Liver (tissue), 9 donors: ENCODE data around the gene PI4K2A. TPM values are rescaled to one million over a fixed set of nuclear protein-coding genes. Genes with fewer than 3 reads are reported as not detected.

Experiments
- DNase-seq: peaks from one replicate; pipeline ENCODE4 v3.0.0-alpha.2; 2017; ENCODE audit warnings: low spot score
- H3K27ac ChIP-seq, 2 donors: one replicate each; pipeline ENCODE4 v1.7.0; 2013; ENCODE audit warnings: inconsistent platforms in 2 of 2, low read length in 2 of 2, control low read depth in 1 of 2, low read depth in 1 of 2, mild to moderate bottlenecking in 1 of 2
- H3K27me3 ChIP-seq, 4 donors: one replicate each; pipeline versions ENCODE4 v1.6.1 to v1.7.0; 2013; ENCODE audit warnings: low read length in 3 of 4, inconsistent platforms in 1 of 4, mild to moderate bottlenecking in 1 of 4, moderate library complexity in 1 of 4; ENCODE audit not compliant: control insufficient read depth in 4 of 4, insufficient read depth in 4 of 4
- H3K36me3 ChIP-seq, 4 donors: one replicate each; pipeline versions ENCODE4 v1.6.1 to v1.7.0; 2013; ENCODE audit warnings: low read length in 3 of 4, mild to moderate bottlenecking in 3 of 4, low read depth in 1 of 4, moderate library complexity in 1 of 4; ENCODE audit not compliant: control insufficient read depth in 4 of 4, insufficient read depth in 3 of 4
- H3K4me1 ChIP-seq, 4 donors: one replicate each; pipeline versions ENCODE4 v1.6.1 to v1.7.0; 2013; ENCODE audit warnings: low read length in 3 of 4, mild to moderate bottlenecking in 3 of 4, moderate library complexity in 1 of 4; ENCODE audit not compliant: control insufficient read depth in 4 of 4, insufficient read depth in 4 of 4
- H3K4me3 ChIP-seq, 3 donors: one replicate each; pipeline versions ENCODE4 v1.6.1 to v1.7.0; 2013; ENCODE audit warnings: low read length in 3 of 3, control low read depth in 1 of 3, low read depth in 1 of 3, mild to moderate bottlenecking in 1 of 3
- H3K9ac ChIP-seq, 2 donors: one replicate each; pipeline ENCODE4 v1.7.0; 2013; ENCODE audit warnings: low read length in 2 of 2, mild to moderate bottlenecking in 2 of 2, moderate library complexity in 2 of 2, control low read depth in 1 of 2, low read depth in 1 of 2
- H3K9me3 ChIP-seq, 4 donors: one replicate each; pipeline versions ENCODE4 v1.6.1 to v1.7.0; 2013; ENCODE audit warnings: low read length in 3 of 4; ENCODE audit not compliant: control insufficient read depth in 4 of 4
- CTCF ChIP-seq: fragments of 150-350 bp; IDR thresholded peaks from 2 replicates; pipeline ENCODE4 v1.5.1; 2017; ENCODE audit warnings: improper control_type of control experiment, low read depth, low read length; ENCODE audit not compliant: missing input control
- FOXA1 ChIP-seq: IDR thresholded peaks from 2 replicates; pipeline ENCODE4 v1.6.1; 2016; ENCODE audit warnings: antibody characterized with exemption
- GABPA ChIP-seq, 2 donors: IDR thresholded peaks in 1 of 2; conservative IDR thresholded peaks in 1 of 2; 2 replicates each; pipeline ENCODE4 v1.6.1; 2016; ENCODE audit warnings: antibody characterized with exemption in 2 of 2, mild to moderate bottlenecking in 1 of 2, moderate library complexity in 1 of 2
- JUND ChIP-seq, 2 donors: IDR thresholded peaks; 2 replicates each; pipeline ENCODE4 v1.6.1; 2016; ENCODE audit warnings: antibody characterized with exemption in 2 of 2
- NR2F2 ChIP-seq: IDR thresholded peaks from 2 replicates; pipeline ENCODE4 v1.6.1; 2016; ENCODE audit warnings: antibody characterized with exemption
- RXRA ChIP-seq, 2 donors: IDR thresholded peaks; 2 replicates each; pipeline ENCODE4 v1.6.1; 2017 to 2018; ENCODE audit warnings: antibody characterized with exemption in 2 of 2, mild to moderate bottlenecking in 1 of 2
- TAF1 ChIP-seq: conservative IDR thresholded peaks from 2 replicates; pipeline ENCODE4 v1.6.1; 2016; ENCODE audit warnings: antibody characterized with exemption, mild to moderate bottlenecking
- ZBTB33 ChIP-seq: IDR thresholded peaks from 2 replicates; pipeline ENCODE4 v1.6.1; 2016; ENCODE audit warnings: antibody characterized with exemption
- WGBS: extraction: QIAGEN DNeasy Blood & Tissue Kit; methylation state at CpG from one replicate; pipeline ENCODE4 v1.1.7; 2013; 5-methylcytosine and 5-hydroxymethylcytosine counted together
- polyA plus RNA-seq, 2 donors: library from polyadenylated mRNA; stranded (reverse) in 1 of 2; unstranded in 1 of 2; fragments of 200-250 nt in 1 of 2; fragments of >200 nt in 1 of 2; fragmentation: Nextera tagmentation in 1 of 2; extraction: Ambion mirVana in 1 of 2; gene quantifications; one replicate each; pipeline versions ENCODE4 v1.2.1 to v1.2.3, GENCODE V29; 2013 to 2015
- total RNA-seq, 2 donors: library from RNA; depleted of rRNA; stranded (reverse); fragments of >200 nt; gene quantifications; one replicate each; pipeline ENCODE4 v1.2.3, GENCODE V29; 2014
- TF ChIP-seq, protein P1 (sequence below): IDR thresholded peaks from 2 replicates; pipeline ENCODE4 v1.6.1; 2016; ENCODE audit warnings: antibody characterized with exemption
- TF ChIP-seq, protein P2 (sequence below): IDR thresholded peaks from 2 replicates; pipeline ENCODE4 v1.6.1; 2016; ENCODE audit warnings: antibody characterized with exemption, mild to moderate bottlenecking
- donor health status: healthy.
- donor health status: healthy.
- donor health status: healthy.
- donor health status: healthy.
- donor health status: healthy.

PI4K2A gene
- total and polyA plus RNA-seq, 4 donors, result 4.4 to 17.6 (median 11.2) TPM

- Histone ChIP-seq H3K36me3 (no peaks in the 10 kb centered on the region), H3K9me3 (no peaks in the 10 kb centered on the region), H3K4me1 (peaks cover 2 to 23% (median 17%) of the 10 kb centered on the region in 4 donors), H3K27me3 (no peaks in the 10 kb centered on the region), H3K27ac (no peak overlapping the region), H3K9ac (no peak overlapping the region), H3K4me3 (peak overlapping the region in 1 of 3 donors; percentile 56)
- TF ChIP-seq FOXA1 (no peak), CTCF (no peak), JUND (IDR thresholded peaks at IDR 0.05) (no peak)
- no peak for DNase-seq
- WGBS, result 87% methylated on average over 8 of the region's 8 CpGs
These were observed 74.9 kb downstream of the PI4K2A start for GRCh38 chr10:97715259-97715874.

- no peaks in the 10 kb centered on the region for H3K9me3 ChIP-seq
- H3K4me3 ChIP-seq, result no peak overlapping the region
- WGBS, result 94% methylated on average over 7 of the region's 7 CpGs
- no peak overlapping the region for H3K27ac ChIP-seq
- peaks cover 2 to 23% (median 17%) of the 10 kb centered on the region in 4 donors for H3K4me1 ChIP-seq
- DNase-seq, result no peak
- TF ChIP-seq, protein P1, sequence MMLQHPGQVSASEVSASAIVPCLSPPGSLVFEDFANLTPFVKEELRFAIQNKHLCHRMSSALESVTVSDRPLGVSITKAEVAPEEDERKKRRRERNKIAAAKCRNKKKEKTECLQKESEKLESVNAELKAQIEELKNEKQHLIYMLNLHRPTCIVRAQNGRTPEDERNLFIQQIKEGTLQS, result no peak
- TF ChIP-seq, protein P2, sequence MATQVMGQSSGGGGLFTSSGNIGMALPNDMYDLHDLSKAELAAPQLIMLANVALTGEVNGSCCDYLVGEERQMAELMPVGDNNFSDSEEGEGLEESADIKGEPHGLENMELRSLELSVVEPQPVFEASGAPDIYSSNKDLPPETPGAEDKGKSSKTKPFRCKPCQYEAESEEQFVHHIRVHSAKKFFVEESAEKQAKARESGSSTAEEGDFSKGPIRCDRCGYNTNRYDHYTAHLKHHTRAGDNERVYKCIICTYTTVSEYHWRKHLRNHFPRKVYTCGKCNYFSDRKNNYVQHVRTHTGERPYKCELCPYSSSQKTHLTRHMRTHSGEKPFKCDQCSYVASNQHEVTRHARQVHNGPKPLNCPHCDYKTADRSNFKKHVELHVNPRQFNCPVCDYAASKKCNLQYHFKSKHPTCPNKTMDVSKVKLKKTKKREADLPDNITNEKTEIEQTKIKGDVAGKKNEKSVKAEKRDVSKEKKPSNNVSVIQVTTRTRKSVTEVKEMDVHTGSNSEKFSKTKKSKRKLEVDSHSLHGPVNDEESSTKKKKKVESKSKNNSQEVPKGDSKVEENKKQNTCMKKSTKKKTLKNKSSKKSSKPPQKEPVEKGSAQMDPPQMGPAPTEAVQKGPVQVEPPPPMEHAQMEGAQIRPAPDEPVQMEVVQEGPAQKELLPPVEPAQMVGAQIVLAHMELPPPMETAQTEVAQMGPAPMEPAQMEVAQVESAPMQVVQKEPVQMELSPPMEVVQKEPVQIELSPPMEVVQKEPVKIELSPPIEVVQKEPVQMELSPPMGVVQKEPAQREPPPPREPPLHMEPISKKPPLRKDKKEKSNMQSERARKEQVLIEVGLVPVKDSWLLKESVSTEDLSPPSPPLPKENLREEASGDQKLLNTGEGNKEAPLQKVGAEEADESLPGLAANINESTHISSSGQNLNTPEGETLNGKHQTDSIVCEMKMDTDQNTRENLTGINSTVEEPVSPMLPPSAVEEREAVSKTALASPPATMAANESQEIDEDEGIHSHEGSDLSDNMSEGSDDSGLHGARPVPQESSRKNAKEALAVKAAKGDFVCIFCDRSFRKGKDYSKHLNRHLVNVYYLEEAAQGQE, result no peak
- TF ChIP-seq GABPA (IDR thresholded peaks at IDR 0.05 in 1 of 2, conservative IDR thresholded peaks at IDR 0.05 in 1 of 2) (no peak), ZBTB33 (no peak)
- no peaks in the 10 kb centered on the region for H3K27me3 ChIP-seq
- no peak overlapping the region for H3K9ac ChIP-seq
- no peaks in the 10 kb centered on the region for H3K36me3 ChIP-seq
These were observed 77.2 kb downstream of the PI4K2A start for GRCh38 chr10:97717627-97718026.

- peaks cover 2 to 20% (median 16%) of the 10 kb centered on the region in 4 donors for H3K4me1 ChIP-seq
- 74% methylated on average over 6 of the region's 6 CpGs for WGBS
- H3K9ac ChIP-seq, result no peak overlapping the region
- TF ChIP-seq TAF1 (no peak), RXRA (IDR thresholded peaks at IDR 0.05) (peak in 1 of 2 donors; percentile 54), NR2F2 (peak; percentile 6)
- no peaks in the 10 kb centered on the region for H3K36me3 ChIP-seq
- H3K4me3 ChIP-seq, result no peak overlapping the region
- no peaks in the 10 kb centered on the region for H3K9me3 ChIP-seq
- H3K27ac ChIP-seq, result peak overlapping the region; percentile 62 to 72
- DNase-seq, result no peak
- H3K27me3 ChIP-seq, result no peaks in the 10 kb centered on the region
These were observed 77.7 kb downstream of the PI4K2A start for GRCh38 chr10:97718178-97718577.
